ENCODE measurements around the gene SGPP2. TPM values are rescaled to one million over a fixed set of nuclear protein-coding genes. Genes with fewer than 3 reads are reported as not detected.

The SGPP2 gene
- total RNA-seq, 1 donor from 2014 or later, result 0.11 TPM

- TF ChIP-seq EZH2phosphoT487 (IDR thresholded peaks at IDR 0.05) (no peak), EZH2 (IDR thresholded peaks at IDR 0.05) (no peak), CTCF (IDR thresholded peaks at IDR 0.05) (no peak)
- no peak for DNase-seq (ENCODE audit: low spot score)
- H3K4me2 ChIP-seq, result no peak overlapping the region
- peaks cover 37% of the 10 kb centered on the region for H3K27me3 ChIP-seq
- no peak overlapping the region for H2AFZ ChIP-seq (replicated peaks)
- H4K20me1 ChIP-seq (ENCODE audit: low read depth), result peaks cover 5% of the 10 kb centered on the region
- H3K27me3 Mint-ChIP-seq (ENCODE audit: insufficient read depth, low read depth), result peaks cover 10% of the 10 kb centered on the region
- H3K9ac ChIP-seq, result no peak overlapping the region
- no peaks in the 10 kb centered on the region for H3K9me3 ChIP-seq (ENCODE audit: low read depth)
- peaks cover 52% of the 10 kb centered on the region for H3F3A ChIP-seq (ENCODE audit: low read depth)
- H3K9me3 Mint-ChIP-seq, result no peaks in the 10 kb centered on the region
- H3K27ac Mint-ChIP-seq, result no peak overlapping the region
- no peak overlapping the region for H3K4me3 Mint-ChIP-seq
- peaks cover 43% of the 10 kb centered on the region for H3K4me1 ChIP-seq
- H3K36me3 ChIP-seq, result no peaks in the 10 kb centered on the region
- peaks cover 54% of the 10 kb centered on the region for H3K4me1 Mint-ChIP-seq
- peaks cover 2% of the 10 kb centered on the region for H3K36me3 Mint-ChIP-seq
- no peak overlapping the region for H3K27ac ChIP-seq
- H3K4me3 ChIP-seq, result no peak overlapping the region
- H3K79me2 ChIP-seq (ENCODE audit: low read depth), result no peaks in the 10 kb centered on the region
Measured at GRCh38 chr2:222480497-222480896, 56.2 kb downstream of the SGPP2 start.

- H3K9me3 Mint-ChIP-seq, result no peaks in the 10 kb centered on the region
- H3K4me2 ChIP-seq, result no peak overlapping the region
Measured at GRCh38 chr2:222481941-222482340, 57.6 kb downstream of the SGPP2 start.

GRCh38 chr2:222483513-222484039 lies 59.2 kb downstream of the SGPP2 start:
- Histone ChIP-seq H2AFZ (replicated peaks) (no peak overlapping the region), H3K9me3 (ENCODE audit: low read depth) (no peaks in the 10 kb centered on the region), H3K79me2 (ENCODE audit: low read depth) (no peaks in the 10 kb centered on the region), H4K20me1 (ENCODE audit: low read depth) (peaks cover 5% of the 10 kb centered on the region), H3K4me2 (peak overlapping the region; percentile 60), H3K36me3 (no peaks in the 10 kb centered on the region), H3K4me1 (peaks cover 55% of the 10 kb centered on the region), H3K4me3 (no peak overlapping the region), H3K27ac (no peak overlapping the region), H3K9ac (no peak overlapping the region), H3K27me3 (peaks cover 37% of the 10 kb centered on the region), H3F3A (ENCODE audit: low read depth) (peaks cover 50% of the 10 kb centered on the region)
- Mint-ChIP-seq H3K4me1 (peaks cover 65% of the 10 kb centered on the region), H3K27ac (no peak overlapping the region), H3K27me3 (ENCODE audit: insufficient read depth, low read depth) (peaks cover 8% of the 10 kb centered on the region), H3K9me3 (no peaks in the 10 kb centered on the region), H3K36me3 (no peaks in the 10 kb centered on the region), H3K4me3 (no peak overlapping the region)
- peak; percentile 39 for TF ChIP-seq CTCF (IDR thresholded peaks at IDR 0.05)
- TF ChIP-seq EZH2phosphoT487 (IDR thresholded peaks at IDR 0.05), result peak; percentile 99
- TF ChIP-seq EZH2 (IDR thresholded peaks at IDR 0.05), result no peak
- DNase-seq (ENCODE audit: low spot score), result peak; percentile 70

More at GRCh38 chr2:222481941-222482340, 57.6 kb downstream of the SGPP2 start:
- H3K4me1 ChIP-seq, result peaks cover 56% of the 10 kb centered on the region
- H3K27me3 Mint-ChIP-seq (ENCODE audit: insufficient read depth, low read depth), result peaks cover 9% of the 10 kb centered on the region
- H3K27me3 ChIP-seq, result peaks cover 37% of the 10 kb centered on the region
- no peak overlapping the region for H3K27ac ChIP-seq
- H3K4me1 Mint-ChIP-seq, result peaks cover 63% of the 10 kb centered on the region
- no peak overlapping the region for H3K4me3 Mint-ChIP-seq
- H2AFZ ChIP-seq (replicated peaks), result no peak overlapping the region
- no peaks in the 10 kb centered on the region for H3K36me3 ChIP-seq
- no peak for DNase-seq (ENCODE audit: low spot score)
- no peak overlapping the region for H3K9ac ChIP-seq
- no peak overlapping the region for H3K4me3 ChIP-seq
- peaks cover 63% of the 10 kb centered on the region for H3F3A ChIP-seq (ENCODE audit: low read depth)
- peak overlapping the region; percentile 19 for H3K27ac Mint-ChIP-seq
- no peaks in the 10 kb centered on the region for H3K79me2 ChIP-seq (ENCODE audit: low read depth)
- H3K9me3 ChIP-seq (ENCODE audit: low read depth), result no peaks in the 10 kb centered on the region
- TF ChIP-seq EZH2phosphoT487 (IDR thresholded peaks at IDR 0.05), result no peak
- no peak for TF ChIP-seq CTCF (IDR thresholded peaks at IDR 0.05)
- TF ChIP-seq EZH2 (IDR thresholded peaks at IDR 0.05), result no peak
- no peaks in the 10 kb centered on the region for H3K36me3 Mint-ChIP-seq
- peaks cover 5% of the 10 kb centered on the region for H4K20me1 ChIP-seq (ENCODE audit: low read depth)
